Activated gamma-delta T cell (primary cell): ENCODE results near the gene CABLES2.

Experiments used
- DNase-seq: peaks from one replicate; lab custom pipeline; 2025; lab: John Stamatoyannopoulos, UW

CABLES2 gene

GRCh38 chr20:62370807-62371587, 36.1 kb downstream of the CABLES2 start:
- DNase-seq = no peak

- no peak for DNase-seq
Measured at GRCh38 chr20:62370115-62370806, 36.8 kb downstream of the CABLES2 start.

- no peak for DNase-seq
Measured at GRCh38 chr20:62369815-62370114, 37.3 kb downstream of the CABLES2 start.

GRCh38 chr20:62368976-62369814, 37.9 kb downstream of the CABLES2 start:
- no peak for DNase-seq

- DNase-seq = no peak
Measured at GRCh38 chr20:62368392-62368975, 38.6 kb downstream of the CABLES2 start.

- DNase-seq = no peak
Measured at GRCh38 chr20:62367633-62368391, 39.3 kb downstream of the CABLES2 start.

- no peak for DNase-seq
Measured at GRCh38 chr20:62367136-62367632, 39.9 kb downstream of the CABLES2 start, which contains the start of gene LAMA5. TSS of gene LAMA5 (minus strand) at chr20:62367312. CDS start at chr20:62367245, 67 bp downstream.

- DNase-seq = no peak
Measured at GRCh38 chr20:62366370-62367135, 40.5 kb downstream of the CABLES2 start.

- no peak for DNase-seq
Measured at GRCh38 chr20:62365814-62366369, 41.2 kb downstream of the CABLES2 start.

GRCh38 chr20:62364911-62365736, 42.0 kb downstream of the CABLES2 start:
- DNase-seq = no peak

GRCh38 chr20:62363920-62364851, 42.9 kb downstream of the CABLES2 start:
- DNase-seq = no peak

- no peak for DNase-seq
Measured at GRCh38 chr20:62362991-62363919, 43.8 kb downstream of the CABLES2 start.

- DNase-seq = no peak
Measured at GRCh38 chr20:62362590-62362940, 44.5 kb downstream of the CABLES2 start.

GRCh38 chr20:62361799-62362589, 45.1 kb downstream of the CABLES2 start:
- no peak for DNase-seq

GRCh38 chr20:62360854-62361798, 46.0 kb downstream of the CABLES2 start:
- no peak for DNase-seq
